GM12801 (cell line): ENCODE data around the gene CD101.

Experiments
- CTCF ChIP-seq: IDR thresholded peaks from one replicate; pipeline ENCODE4 v1.5.1; 2011; ENCODE audit warnings: control low read depth; ENCODE audit not compliant: insufficient read length; ENCODE audit errors: extremely low read depth

CD101 gene

GRCh38 chr1:116994411-116994810, 7.1 kb upstream of the CD101 start:
- no peak for TF ChIP-seq CTCF

GRCh38 chr1:116997066-116997465, 4.5 kb upstream of the CD101 start:
- TF ChIP-seq CTCF, result no peak

DNA sequence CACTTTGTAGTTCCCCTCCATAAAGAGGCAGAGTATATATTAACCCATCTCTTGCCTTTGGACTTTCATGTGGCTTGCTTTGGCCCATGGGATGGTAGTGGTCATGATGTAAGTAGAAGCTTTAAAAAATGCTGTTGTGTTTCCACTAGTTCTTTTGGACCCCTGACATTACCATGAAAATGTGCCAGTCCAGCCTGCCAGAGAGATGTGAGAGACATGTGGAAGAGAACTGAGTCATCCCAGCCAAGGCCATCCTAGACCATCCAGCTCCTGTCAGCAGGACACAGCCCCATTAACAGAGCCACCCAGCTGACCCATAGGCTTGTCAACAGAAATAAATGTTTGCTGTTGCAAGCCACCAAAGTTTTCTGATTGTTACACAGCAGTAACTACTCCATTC, 3.9 kb upstream of the CD101 start:
- no peak for TF ChIP-seq CTCF

DNA sequence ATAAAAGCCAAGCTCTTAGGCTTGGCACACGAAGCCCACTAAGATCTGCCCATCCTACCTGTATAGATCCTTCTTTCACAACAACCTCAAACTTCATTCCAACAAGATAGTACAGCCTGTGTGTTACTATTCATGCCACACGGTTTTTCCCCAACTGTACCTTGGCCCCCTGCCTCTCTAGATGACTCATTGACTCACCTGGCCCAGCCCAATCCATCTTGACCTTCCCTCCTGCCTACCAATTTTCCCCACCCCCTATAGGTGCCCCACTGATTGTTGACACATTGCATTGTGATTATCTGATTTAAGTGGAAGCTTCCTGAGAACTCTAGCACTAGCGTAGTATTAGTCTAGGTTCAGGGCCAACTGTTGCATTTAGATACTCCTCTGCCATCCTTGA, 2.0 kb upstream of the CD101 start:
- no peak for TF ChIP-seq CTCF

DNA sequence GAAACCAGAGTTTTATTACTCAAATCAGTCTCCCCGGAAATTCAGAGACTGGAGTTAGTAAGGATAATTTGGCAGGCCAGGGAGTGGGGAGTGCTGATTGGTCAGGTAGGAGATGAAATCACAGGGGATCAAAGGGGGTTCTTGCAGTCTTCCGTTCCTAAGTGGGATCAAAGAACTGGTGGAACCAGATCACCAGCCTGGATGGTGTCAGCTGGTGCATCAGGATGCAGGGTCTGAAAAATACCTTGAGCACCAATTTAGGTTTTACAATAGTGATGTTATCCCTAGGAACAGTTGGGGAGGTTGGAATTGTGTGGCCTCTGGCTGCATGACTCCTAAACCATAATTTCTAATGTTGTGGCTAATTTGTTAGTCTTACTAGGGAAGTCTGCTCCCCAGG, 1.4 kb upstream of the CD101 start:
- TF ChIP-seq CTCF, result no peak

DNA sequence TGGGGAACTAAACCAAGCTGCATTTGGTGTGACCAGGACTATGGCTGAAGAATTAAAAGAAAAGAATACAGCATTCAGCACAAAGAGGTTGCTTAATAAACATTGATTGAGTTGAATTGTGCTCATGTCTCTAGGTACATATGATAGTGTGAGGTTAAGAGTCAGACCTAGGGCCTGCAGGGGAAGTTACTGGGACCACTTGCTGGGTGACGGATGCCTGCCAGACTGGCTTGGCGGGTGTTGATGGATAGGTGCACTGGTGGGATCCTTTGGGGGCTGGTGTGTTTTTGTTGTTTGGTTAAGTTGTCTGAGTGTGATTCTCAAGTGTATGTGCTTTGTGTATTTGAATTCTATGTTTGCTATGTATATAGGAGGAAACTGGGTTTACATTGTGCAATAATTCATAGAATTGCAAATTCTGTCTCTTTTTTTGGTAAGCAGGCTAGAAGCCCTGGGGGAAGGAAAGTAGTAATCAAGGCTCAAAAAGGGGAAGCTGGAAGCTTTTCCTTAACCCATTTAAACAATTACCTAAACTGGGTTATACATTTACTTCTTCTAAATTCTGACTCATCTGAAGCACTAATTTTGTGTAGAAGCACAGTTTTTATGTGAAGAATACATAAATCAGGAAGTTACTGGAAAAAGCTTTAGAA, 1.8 kb downstream of the CD101 start:
- no peak for TF ChIP-seq CTCF

GRCh38 chr1:117007719-117008013, 6.1 kb downstream of the CD101 start:
- TF ChIP-seq CTCF, result no peak

DNA sequence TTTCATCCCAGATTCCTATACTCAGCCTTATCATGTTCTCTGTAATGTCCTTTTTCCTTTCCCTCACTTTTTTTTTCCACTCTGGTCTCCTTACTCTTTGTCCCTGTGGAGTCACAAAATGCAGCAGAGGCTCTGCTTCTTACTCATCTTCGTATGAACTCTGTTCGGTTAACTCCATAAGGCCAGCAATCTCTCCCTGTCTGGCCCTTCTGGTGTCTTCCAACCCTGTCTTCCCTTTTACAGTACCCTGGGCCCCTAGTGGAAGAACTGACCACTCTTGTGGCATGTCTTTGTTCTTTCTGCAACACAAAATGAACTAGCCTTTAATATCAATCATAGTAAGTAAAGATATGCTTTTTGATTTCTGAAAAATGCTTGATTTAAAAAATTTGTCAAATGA, 7.1 kb downstream of the CD101 start:
- no peak for TF ChIP-seq CTCF
